Endothelial cell of umbilical vein (primary cell): ENCODE data around the gene PAX3.

Source experiments
- CTCF ChIP-seq, 2 donors: IDR thresholded peaks; 1 replicate in 1 of 2; 2 replicates in 1 of 2; pipeline ENCODE4 v1.5.1; 2011; ENCODE audit warnings: low read length in 2 of 2, mild to moderate bottlenecking in 2 of 2, moderate library complexity in 2 of 2, control low read depth in 1 of 2, inconsistent platforms in 1 of 2, low read depth in 1 of 2; ENCODE audit not compliant: insufficient read depth in 1 of 2; ENCODE audit errors: extremely low read depth in 1 of 2
- JUN ChIP-seq: IDR thresholded peaks from 2 replicates; pipeline ENCODE4 v1.6.1; 2011; ENCODE audit warnings: borderline replicate concordance, low read depth; ENCODE audit not compliant: insufficient read length, insufficient read depth

DNA sequence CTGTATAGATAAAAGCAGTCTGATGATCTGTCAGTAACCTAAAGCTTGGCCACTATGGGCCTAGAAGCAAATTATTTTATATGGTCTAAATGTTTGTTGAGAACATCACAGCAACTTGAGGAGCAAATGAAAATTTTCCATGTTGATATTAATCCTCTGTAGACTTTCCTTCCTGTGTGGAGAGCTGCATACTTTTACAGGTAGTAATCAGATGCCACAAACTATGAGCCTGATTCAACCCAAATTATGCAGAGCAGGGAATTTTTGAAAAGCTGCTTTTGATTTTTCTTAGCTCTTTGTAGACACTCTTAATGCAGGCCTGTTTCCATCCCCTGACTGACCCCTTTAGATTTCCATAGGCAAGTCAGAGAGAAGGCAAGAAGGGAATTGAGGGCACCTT, 17.3 kb downstream of the PAX3 start:
- TF ChIP-seq CTCF (IDR thresholded peaks at IDR 0.05; ENCODE audit: extremely low read depth in 1 of 2, insufficient read depth in 1 of 2, low read depth in 1 of 2, low read length in 2 of 2), result no peak
- no peak for TF ChIP-seq JUN
